HG03469 (cell line): ENCODE measurements around the gene RAB8B.

Source experiments
- ATAC-seq: cut with Tn5 transposase; IDR thresholded peaks from one replicate; pipeline ENCODE4 v1.9.1; 2021; ENCODE audit warnings: mild to moderate bottlenecking, moderate library complexity, moderate number of reproducible peaks; ENCODE audit not compliant: unreplicated experiment

RAB8B gene

GRCh38 chr15:63260791-63261190 lies 71.4 kb downstream of the RAB8B start:
- ATAC-seq = no peak

GRCh38 chr15:63261311-63261710 lies 71.9 kb downstream of the RAB8B start:
- ATAC-seq = no peak

- ATAC-seq = no peak
These were observed 74.1 kb downstream of the RAB8B start for GRCh38 chr15:63263519-63263918.

DNA sequence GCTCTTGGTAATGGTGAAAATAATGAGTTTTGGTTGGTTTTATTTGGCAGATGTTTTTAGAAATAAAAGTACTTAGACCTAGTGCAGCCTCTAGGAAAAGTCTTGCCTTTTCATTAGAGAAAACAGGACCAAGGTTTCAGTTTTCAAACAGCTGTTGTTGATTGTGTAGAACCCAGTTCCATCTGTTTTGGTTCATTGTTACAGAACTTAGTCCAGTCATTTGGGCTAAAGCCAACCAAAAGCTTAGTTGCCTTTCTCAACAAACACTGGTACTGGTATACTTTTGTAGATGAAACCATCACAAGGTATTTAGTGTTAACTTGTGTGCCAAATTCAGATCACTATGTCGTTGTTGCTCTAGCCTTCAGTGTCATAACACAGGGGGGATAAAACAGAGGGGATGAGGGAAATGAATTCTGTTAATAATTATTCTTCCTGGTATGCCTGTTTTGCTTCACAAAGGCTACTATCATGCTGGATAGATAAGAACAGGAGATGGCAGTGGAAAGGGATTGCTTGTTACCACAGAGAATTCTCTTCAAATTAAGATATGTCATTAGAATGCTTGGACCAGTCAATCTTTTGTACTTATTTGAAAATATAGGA lies 75.4 kb downstream of the RAB8B start:
- ATAC-seq = no peak

- no peak for ATAC-seq
These were observed 85.0 kb downstream of the RAB8B start for GRCh38 chr15:63274427-63274826.

DNA sequence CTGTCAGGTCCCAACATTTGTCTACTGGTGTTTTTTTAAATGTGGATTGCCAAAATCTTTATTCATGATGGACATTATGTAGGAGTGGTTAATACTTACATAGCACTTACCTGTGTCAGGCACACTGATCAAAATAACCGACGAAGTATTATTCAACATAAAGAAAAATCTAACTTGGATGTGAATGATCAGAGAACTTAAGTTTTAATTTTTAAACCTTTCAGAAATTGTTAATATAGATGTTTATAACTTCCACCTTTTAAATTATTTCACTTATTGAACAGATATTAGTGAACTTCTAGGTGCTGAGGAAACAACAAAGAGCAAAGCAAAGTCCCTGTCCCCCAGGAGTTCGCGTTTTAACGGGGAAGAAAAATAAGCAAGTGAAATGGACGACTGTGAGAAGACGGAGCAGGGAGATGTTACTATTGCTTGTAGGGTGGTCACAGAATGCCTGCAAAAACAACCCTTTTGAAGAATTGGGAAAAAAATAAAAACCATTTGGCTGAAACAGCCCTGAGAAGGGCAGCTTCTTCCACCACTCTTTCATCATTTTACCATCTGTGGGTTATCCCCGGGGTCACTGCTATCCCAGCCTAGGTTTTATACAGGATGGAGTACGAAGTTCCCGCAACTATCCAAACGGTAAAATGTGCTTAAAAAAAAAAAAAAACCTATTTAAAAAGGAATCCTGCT lies 87.1 kb downstream of the RAB8B start:
- no peak for ATAC-seq

- ATAC-seq = peak; percentile 38
These were observed 87.9 kb downstream of the RAB8B start, which contains the start of gene APH1B for GRCh38 chr15:63277038-63277892. APH1B (plus strand) TSS chr15:63277605; CDS start chr15:63277624, 19 bp downstream.

GRCh38 chr15:63277893-63278456 lies 88.6 kb downstream of the RAB8B start:
- ATAC-seq = no peak

- no peak for ATAC-seq
These were observed 93.7 kb downstream of the RAB8B start for GRCh38 chr15:63283126-63283525.

DNA sequence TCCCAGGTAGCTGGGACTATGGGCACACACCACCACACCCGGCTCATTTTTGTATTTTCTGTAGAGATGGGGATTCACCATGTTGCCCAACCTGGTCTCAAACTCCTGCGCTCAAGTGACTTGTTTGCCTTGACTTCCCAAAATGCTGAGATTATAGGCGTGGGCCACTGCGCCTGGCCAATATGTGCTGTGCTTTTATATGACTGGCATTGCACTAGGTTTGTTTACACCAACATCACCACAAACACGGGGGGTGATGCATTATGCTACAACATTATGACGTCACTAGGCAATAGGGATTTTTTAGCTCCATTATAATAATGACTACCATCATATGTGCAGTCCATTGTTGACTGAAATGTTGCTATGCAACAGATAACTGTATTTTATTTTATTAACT lies 94.9 kb downstream of the RAB8B start:
- ATAC-seq = no peak

DNA sequence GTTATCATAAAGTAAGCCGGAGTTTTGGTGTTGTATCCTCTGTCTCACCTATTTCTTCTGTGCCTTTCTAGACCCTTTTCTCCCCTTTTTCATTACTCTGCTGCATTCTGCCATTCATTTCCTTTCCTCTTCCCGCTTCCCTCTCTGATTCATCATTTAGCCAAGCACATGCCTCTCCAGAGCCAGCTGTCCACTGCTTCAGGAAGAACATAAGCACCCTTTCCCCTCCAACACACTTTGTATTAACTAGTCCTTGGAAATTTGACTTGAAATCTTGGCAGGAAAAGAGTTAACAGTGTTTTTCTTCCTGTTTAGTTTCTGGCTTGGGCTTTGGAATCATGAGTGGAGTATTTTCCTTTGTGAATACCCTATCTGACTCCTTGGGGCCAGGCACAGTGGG lies 97.7 kb downstream of the RAB8B start:
- no peak for ATAC-seq

DNA sequence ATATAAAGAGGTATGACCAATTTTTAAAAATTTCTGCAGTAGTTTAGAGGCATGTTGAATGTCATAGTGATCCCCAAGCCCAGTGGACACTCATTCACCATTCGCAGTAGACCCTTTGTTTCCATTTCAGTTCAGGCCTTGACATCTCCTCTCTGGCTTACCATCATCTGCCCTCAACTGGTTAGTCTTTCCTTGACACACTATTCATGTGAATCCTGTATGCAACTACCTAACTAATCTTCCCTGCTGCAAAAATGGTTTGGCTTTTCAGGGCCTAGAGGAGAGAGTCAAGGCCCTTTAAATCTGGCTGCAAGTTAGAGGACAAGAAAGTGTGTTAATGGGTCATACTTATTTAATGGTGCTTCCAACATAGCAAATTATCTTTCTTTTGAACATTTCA lies 98.9 kb downstream of the RAB8B start:
- ATAC-seq = no peak

DNA sequence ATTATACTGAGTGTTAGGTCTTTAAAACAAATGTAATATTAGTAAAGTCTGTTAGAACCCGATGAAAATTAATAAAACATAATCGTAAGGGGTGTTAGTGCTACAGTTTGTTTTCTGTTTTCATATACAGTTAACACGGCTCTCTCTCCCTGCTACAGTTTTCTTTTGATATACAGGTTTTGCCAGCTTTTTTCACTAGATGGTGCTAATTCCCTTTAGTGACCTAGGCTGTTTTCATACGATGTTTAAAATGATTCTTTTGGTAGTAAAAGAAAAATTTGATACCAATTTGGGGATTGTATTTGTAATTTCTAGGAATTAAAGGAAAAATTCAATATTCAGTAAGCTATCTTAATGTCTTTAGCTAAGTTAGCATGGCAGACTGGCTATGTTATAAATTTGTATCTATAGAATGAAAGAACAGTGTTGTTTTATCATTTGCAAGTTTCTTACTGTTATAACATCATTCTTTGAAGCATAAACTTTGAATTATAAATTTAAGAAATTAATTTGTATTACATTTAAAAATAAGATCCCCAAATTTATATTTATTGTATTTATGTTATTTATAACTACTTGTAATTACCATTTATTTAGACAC lies 99.5 kb downstream of the RAB8B start:
- no peak for ATAC-seq

GRCh38 chr15:63291507-63291906 lies 102.1 kb downstream of the RAB8B start:
- ATAC-seq = no peak

GRCh38 chr15:63292241-63292640 lies 102.8 kb downstream of the RAB8B start:
- no peak for ATAC-seq

GRCh38 chr15:63292771-63293170 lies 103.4 kb downstream of the RAB8B start:
- no peak for ATAC-seq

DNA sequence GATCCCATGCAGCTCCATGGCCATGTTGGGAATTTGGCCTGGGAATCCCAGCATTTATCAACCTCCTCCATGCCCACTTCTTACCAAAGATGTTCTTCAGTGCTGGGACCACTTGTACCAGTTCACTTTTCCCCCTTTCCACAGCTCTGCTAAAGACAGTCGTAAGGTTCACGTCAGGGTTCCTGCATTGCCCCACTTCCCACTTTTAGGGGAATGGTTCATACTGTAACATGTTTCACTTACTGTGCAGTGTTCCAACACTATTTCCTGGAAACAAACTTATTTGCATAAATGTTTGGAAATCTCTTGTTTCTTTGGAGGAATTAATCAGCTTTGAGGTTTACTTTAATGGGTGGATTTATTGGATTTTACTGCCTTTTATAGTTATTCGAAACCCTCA lies 105.0 kb downstream of the RAB8B start:
- ATAC-seq = no peak

GRCh38 chr15:63295341-63295740 lies 105.9 kb downstream of the RAB8B start:
- ATAC-seq = no peak

- ATAC-seq = no peak
These were observed 106.8 kb downstream of the RAB8B start for GRCh38 chr15:63296195-63296594.

DNA sequence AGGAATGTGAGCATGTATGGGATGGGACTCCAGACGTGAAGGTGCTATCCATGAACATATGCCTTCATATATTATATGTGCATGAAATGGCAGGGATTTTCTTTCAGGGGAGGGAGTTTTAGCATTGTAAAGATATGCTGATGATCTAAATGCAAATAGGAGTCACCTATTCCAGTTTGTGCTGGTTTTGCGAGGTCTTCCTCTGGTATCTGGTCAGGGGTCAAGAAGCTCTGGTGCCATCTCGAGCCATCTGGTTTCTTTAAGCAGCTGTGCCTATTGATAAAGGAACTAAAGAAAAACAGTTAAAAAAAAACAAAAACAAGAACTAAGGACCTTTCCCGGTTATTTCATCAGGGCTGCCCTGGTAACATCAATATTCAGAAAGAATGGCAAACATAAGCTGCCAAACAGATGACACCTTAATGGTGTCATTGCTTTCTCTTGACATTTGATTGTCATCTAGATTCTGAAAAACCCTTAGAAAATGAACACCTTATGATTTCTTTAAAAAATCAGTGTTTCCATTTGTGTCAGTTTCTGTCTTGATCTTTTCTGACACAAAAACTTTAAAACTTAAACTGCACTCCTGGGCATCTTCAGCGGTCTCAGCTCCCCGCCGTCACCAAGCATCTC lies 110.7 kb downstream of the RAB8B start:
- ATAC-seq = no peak

GRCh38 chr15:63301088-63301487 lies 111.7 kb downstream of the RAB8B start:
- ATAC-seq = no peak
